ENCODE results near the gene HMCN2.
"Not testable (repeated sequence)": the region's sequence is repeated elsewhere in the genome, so short reads cannot be mapped to it uniquely, and the experiment has no call there.

The HMCN2 gene

DNA sequence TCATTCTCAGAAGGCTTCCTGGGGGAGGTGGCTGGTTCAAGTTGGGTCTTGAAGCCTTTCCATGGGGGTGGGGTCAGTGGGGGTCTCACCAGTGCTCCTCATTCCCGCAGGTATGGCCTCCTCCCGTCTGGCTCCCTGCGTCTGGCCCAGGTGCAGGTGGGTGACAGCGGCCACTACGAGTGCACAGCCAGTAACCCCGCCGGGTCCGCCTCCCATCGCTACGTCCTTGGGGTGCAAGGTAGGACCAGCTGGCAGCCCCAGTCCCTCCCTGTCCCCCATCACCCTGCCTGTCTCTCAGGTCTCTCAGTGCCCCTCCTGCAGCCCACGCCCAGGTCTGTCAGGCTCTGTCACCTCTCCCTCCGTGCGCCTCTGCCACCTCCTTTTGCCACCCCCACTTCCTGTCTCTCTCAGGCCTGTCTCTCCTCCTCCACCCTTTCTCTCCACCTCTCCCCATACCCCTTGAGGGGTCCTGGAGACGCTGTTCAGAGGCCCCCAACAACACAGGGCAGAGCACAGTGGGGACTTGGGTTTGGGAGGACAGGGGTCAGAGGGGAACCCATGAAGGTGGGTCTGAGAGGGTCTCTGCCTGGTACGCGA lies 72.3 kb downstream of the HMCN2 start:
- Histone ChIP-seq H3K27me3 (no peaks in the 10 kb centered on the region; a peak in 1 of 22 replicates), H3K4me3 (no peak overlapping the region), H3K4me2 (no peak overlapping the region), H4K20me1 (peaks cover 0 to 4% (median 0%) of the 10 kb centered on the region in 11 experiments; a peak in 2 of 22 replicates), H3K36me3 (no peaks in the 10 kb centered on the region), H3K9me3 (replicated peaks in 1 of 11) (no peaks in the 10 kb centered on the region), H3K4me1 (peaks cover 5 to 37% (median 28%) of the 10 kb centered on the region in 10 experiments; a peak in 18 of 20 replicates), H3K27ac (no peak overlapping the region), H3K9ac (no peak overlapping the region)
- no peak for TF ChIP-seq Cebpa-rat (IDR thresholded peaks at IDR 0.05)

DNA sequence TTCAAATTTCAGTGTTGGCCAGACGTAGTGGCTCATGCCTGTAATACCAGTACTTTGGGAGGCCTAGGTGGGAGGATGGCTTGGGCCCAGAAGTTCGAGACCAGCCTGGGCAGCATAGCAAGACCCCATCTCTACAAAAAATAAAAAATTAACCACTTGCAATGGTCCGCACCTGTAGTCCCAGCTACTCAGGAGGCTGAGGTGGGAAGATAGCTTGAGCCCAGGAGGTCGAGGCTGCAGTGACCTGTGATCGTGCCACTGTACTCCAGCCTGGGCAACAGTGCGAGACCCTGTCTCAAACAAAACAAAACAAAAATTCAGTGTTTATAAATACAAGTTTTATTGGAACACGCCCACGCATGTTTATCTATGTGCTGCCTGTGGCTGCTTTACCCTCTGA lies 73.3 kb downstream of the HMCN2 start:
- H3K36me3 ChIP-seq; H3K27me3 ChIP-seq; H3K4me3 ChIP-seq; H3K9ac ChIP-seq; H3K27ac ChIP-seq; H4K20me1 ChIP-seq; H3K4me2 ChIP-seq; H3K9me3 ChIP-seq (replicated peaks in 1 of 11): not testable (repeated sequence)
- peaks cover 5 to 31% (median 23%) of the 10 kb centered on the region in 10 experiments; a peak in 18 of 20 replicates for H3K4me1 ChIP-seq

DNA sequence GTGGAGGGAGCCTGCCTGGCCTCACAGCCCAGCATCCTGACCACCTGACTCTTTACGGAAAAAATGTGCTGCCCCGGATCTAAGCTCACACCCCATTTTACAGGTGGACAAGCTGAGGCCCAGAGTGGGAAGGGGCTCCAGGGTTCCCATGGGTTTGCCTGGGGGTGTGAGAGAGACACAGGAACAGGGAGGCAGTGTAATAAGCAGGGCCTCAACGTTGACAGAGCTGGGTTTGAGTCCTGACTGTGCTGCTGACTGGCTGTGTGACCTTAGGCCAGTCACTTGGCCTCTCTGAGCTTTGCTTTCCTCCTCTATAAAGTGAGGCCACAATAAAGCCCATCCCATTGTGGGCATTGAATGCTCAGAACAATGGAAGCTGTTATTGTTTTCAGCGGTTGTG lies 73.7 kb downstream of the HMCN2 start:
- Histone ChIP-seq H3K27ac (no peak overlapping the region), H3K36me3 (no peaks in the 10 kb centered on the region), H3K9me3 (replicated peaks in 1 of 11) (no peaks in the 10 kb centered on the region), H4K20me1 (peaks cover 0 to 4% (median 0%) of the 10 kb centered on the region in 11 experiments; a peak in 2 of 22 replicates), H3K4me1 (peaks cover 5 to 31% (median 22%) of the 10 kb centered on the region in 10 experiments; a peak in 18 of 20 replicates), H3K4me3 (no peak overlapping the region), H3K27me3 (no peaks in the 10 kb centered on the region; a peak in 1 of 22 replicates), H3K9ac (no peak overlapping the region), H3K4me2 (no peak overlapping the region)
- no peak for TF ChIP-seq Cebpa-rat (IDR thresholded peaks at IDR 0.05)

DNA sequence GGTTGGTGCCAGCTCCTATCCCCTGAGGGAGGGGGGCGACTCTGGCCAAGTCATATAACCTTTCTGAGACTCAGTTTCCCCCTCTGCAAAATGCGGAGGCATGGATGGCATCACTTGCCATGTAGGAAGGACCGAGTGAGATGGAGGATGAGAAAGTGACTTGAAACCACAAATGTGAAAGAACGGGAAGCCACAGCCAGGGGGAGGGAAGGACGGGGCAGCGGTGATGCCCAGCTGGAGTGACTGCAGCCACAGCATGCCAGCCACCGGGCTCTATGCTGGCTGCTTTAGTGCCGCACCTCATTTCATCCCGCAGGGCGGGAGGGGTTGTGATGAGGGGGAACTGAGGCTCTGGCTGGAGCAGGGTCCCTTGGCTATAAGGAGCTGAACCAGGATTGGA lies 74.5 kb downstream of the HMCN2 start:
- Histone ChIP-seq H4K20me1 (peaks cover 0 to 4% (median 0%) of the 10 kb centered on the region in 11 experiments; a peak in 2 of 22 replicates), H3K36me3 (no peaks in the 10 kb centered on the region), H3K27me3 (no peaks in the 10 kb centered on the region; a peak in 1 of 22 replicates), H3K4me1 (peaks cover 5 to 31% (median 22%) of the 10 kb centered on the region in 10 experiments; a peak in 18 of 20 replicates), H3K4me3 (no peak overlapping the region), H3K9me3 (replicated peaks in 1 of 11) (no peaks in the 10 kb centered on the region), H3K9ac (no peak overlapping the region), H3K27ac (no peak overlapping the region), H3K4me2 (peak overlapping the region in 8 of 11 experiments; percentile 21 to 45 (median 35); a peak in 12 of 22 replicates)
- no peak for TF ChIP-seq Cebpa-rat (IDR thresholded peaks at IDR 0.05)

- H3K4me2 ChIP-seq = peak overlapping the region in 4 of 11 experiments; percentile 30 to 45 (median 36); a peak in 3 of 22 replicates
- H3K9ac ChIP-seq; H3K9me3 ChIP-seq (replicated peaks in 1 of 11); H3K27me3 ChIP-seq; H3K4me3 ChIP-seq; H3K36me3 ChIP-seq; H4K20me1 ChIP-seq; H3K27ac ChIP-seq: not testable (repeated sequence)
- peaks cover 5 to 31% (median 22%) of the 10 kb centered on the region in 10 experiments; a peak in 18 of 20 replicates for H3K4me1 ChIP-seq
These were observed 75.0 kb downstream of the HMCN2 start for GRCh38 chr9:130340557-130340956.

GRCh38 chr9:130341128-130341527 lies 75.6 kb downstream of the HMCN2 start:
- TF ChIP-seq Cebpa-rat (IDR thresholded peaks at IDR 0.05) = no peak
- no peak overlapping the region for H3K27ac ChIP-seq
- H3K4me3 ChIP-seq = no peak overlapping the region
- H3K4me1 ChIP-seq = peaks cover 5 to 31% (median 22%) of the 10 kb centered on the region in 10 experiments; a peak in 18 of 20 replicates
- no peaks in the 10 kb centered on the region for H3K36me3 ChIP-seq
- peaks cover 0 to 4% (median 0%) of the 10 kb centered on the region in 11 experiments; a peak in 3 of 22 replicates for H4K20me1 ChIP-seq
- no peaks in the 10 kb centered on the region; a peak in 1 of 22 replicates for H3K27me3 ChIP-seq
- no peak overlapping the region for H3K4me2 ChIP-seq
- no peaks in the 10 kb centered on the region for H3K9me3 ChIP-seq (replicated peaks in 1 of 11)
- no peak overlapping the region for H3K9ac ChIP-seq

DNA sequence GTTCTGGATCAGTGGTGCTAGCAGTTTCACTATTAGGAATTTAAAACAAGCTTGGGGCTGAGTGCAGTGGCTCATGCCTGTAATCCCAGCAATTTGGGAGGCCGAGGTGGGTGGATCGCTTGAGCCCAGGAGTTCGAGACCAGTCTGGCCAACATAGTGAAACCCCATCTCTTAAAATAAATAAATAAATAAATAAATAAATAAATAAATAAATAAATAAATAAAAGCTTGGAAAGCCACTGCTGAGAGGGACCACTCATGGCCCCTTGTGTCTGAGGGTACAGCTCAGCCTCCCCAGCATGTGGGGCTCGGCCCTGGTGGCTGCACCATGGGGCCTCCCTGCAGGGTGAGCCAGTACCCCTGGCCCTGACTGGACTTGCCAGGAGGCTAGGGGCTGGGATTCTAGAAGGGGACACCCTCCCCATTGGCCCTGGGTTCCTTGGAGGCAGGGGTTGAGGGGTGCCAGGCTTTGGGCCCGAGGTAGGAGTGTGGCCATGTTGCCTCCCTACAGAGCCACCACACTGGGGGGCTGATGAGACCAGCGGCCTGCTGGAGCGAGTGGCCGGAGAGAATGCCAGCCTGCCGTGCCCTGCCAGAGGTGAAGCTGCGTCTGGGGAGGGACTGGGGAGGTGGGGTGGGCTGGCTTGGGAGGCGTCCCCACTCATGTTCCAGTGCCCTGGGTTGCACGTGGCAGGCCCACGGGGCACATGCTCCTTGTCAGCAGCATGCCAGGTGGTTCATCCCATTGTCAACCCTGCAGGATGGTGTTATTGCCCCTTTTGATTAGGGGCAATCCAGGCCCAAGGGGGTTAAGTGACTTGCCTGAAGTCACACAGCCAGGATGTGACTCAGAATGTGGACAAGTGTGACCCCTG lies 76.5 kb downstream of the HMCN2 start:
- Histone ChIP-seq H3K36me3 (no peaks in the 10 kb centered on the region), H3K9ac (peak overlapping the region in 2 of 11 experiments; percentile 9 to 48; a peak in 1 of 22 replicates), H3K27me3 (no peaks in the 10 kb centered on the region; a peak in 1 of 22 replicates), H3K4me3 (no peak overlapping the region), H3K4me2 (peak overlapping the region in 7 of 11 experiments; percentile 3 to 56 (median 26); a peak in 8 of 22 replicates), H3K4me1 (peaks cover 5 to 31% (median 22%) of the 10 kb centered on the region in 10 experiments; a peak in 18 of 20 replicates), H3K9me3 (replicated peaks in 1 of 11) (no peaks in the 10 kb centered on the region), H4K20me1 (peaks cover 0 to 4% (median 0%) of the 10 kb centered on the region in 11 experiments; a peak in 3 of 22 replicates), H3K27ac (no peak overlapping the region)
- no peak for TF ChIP-seq Cebpa-rat (IDR thresholded peaks at IDR 0.05)

- Histone ChIP-seq H3K9ac (peak overlapping the region in 2 of 11 experiments; percentile 9 to 48; a peak in 1 of 22 replicates), H3K36me3 (no peaks in the 10 kb centered on the region), H3K27ac (no peak overlapping the region), H4K20me1 (peaks cover 0 to 4% (median 0%) of the 10 kb centered on the region in 11 experiments; a peak in 3 of 22 replicates), H3K27me3 (no peaks in the 10 kb centered on the region; a peak in 1 of 22 replicates), H3K4me3 (no peak overlapping the region), H3K9me3 (replicated peaks in 1 of 11) (no peaks in the 10 kb centered on the region), H3K4me1 (peaks cover 5 to 35% (median 22%) of the 10 kb centered on the region in 10 experiments; a peak in 18 of 20 replicates), H3K4me2 (peak overlapping the region in 7 of 11 experiments; percentile 3 to 56 (median 26); a peak in 8 of 22 replicates)
- TF ChIP-seq Cebpa-rat (IDR thresholded peaks at IDR 0.05) = no peak
These were observed 77.1 kb downstream of the HMCN2 start for GRCh38 chr9:130342714-130343085.

GRCh38 chr9:130343445-130343918 lies 77.9 kb downstream of the HMCN2 start:
- Histone ChIP-seq H4K20me1 (peaks cover 0 to 4% (median 0%) of the 10 kb centered on the region in 11 experiments; a peak in 2 of 22 replicates), H3K36me3 (no peaks in the 10 kb centered on the region), H3K27me3 (no peaks in the 10 kb centered on the region; a peak in 1 of 22 replicates), H3K4me3 (no peak overlapping the region), H3K9ac (peak overlapping the region in 4 of 11 experiments; percentile 7 to 41 (median 30); a peak in 2 of 22 replicates), H3K9me3 (replicated peaks in 1 of 11) (no peaks in the 10 kb centered on the region), H3K4me1 (peaks cover 5 to 35% (median 20%) of the 10 kb centered on the region in 10 experiments; a peak in 18 of 20 replicates), H3K4me2 (peak overlapping the region in 7 of 11 experiments; percentile 16 to 56 (median 25); a peak in 8 of 22 replicates), H3K27ac (peak overlapping the region in 2 of 11 experiments; percentile 9 to 11; a peak in 2 of 22 replicates)
- TF ChIP-seq Cebpa-rat (IDR thresholded peaks at IDR 0.05) = no peak
